Osteoblast (primary cell): ENCODE data around the gene F2RL2. TPM values are rescaled to one million over a fixed set of nuclear protein-coding genes. Genes with fewer than 3 reads are reported as not detected.
A peak's percentile ranks its signal among the peaks of the same experiment; 100 is the strongest.

Experiments used
- DNase-seq: peaks from one replicate; pipeline ENCODE4 v3.0.0; 2011; ENCODE audit warnings: low spot score, mixed read lengths; ENCODE audit not compliant: insufficient read length; ENCODE audit errors: missing footprints
- H2AFZ ChIP-seq: 2 replicates; pipeline ENCODE4 v1.6.0; 2011; ENCODE audit warnings: mild to moderate bottlenecking, low read length
- H3K27ac ChIP-seq: 2 replicates; pipeline ENCODE4 v1.5.1; 2011; ENCODE audit warnings: mild to moderate bottlenecking, low read depth, low read length, moderate library complexity
- H3K27me3 ChIP-seq: 2 replicates; pipeline ENCODE4 v1.6.0; 2012; ENCODE audit warnings: mild to moderate bottlenecking, control low read depth, inconsistent platforms, low read length, moderate library complexity; ENCODE audit not compliant: insufficient read depth
- H3K36me3 ChIP-seq: 2 replicates; pipeline ENCODE4 v1.5.1; 2011; ENCODE audit warnings: mild to moderate bottlenecking, low read length, control low read depth, moderate library complexity; ENCODE audit not compliant: insufficient read depth
- H3K4me1 ChIP-seq: 2 replicates; pipeline ENCODE4 v1.5.1; 2011; ENCODE audit warnings: mild to moderate bottlenecking, low read length, control low read depth, moderate library complexity; ENCODE audit not compliant: insufficient read depth
- H3K4me2 ChIP-seq: 2 replicates; pipeline ENCODE4 v1.6.0; 2011; ENCODE audit warnings: mild to moderate bottlenecking, low read length; ENCODE audit not compliant: insufficient read depth
- H3K4me3 ChIP-seq: fragments of 200-600 bp; sonication (generic); 3 replicates; pipeline ENCODE4 v1.5.1; 2012; ENCODE audit warnings: mild to moderate bottlenecking, low read length, inconsistent platforms; ENCODE audit not compliant: insufficient read depth
- H3K79me2 ChIP-seq: 2 replicates; pipeline ENCODE4 v1.6.0; 2012; ENCODE audit warnings: mild to moderate bottlenecking, low read length, control low read depth, inconsistent platforms; ENCODE audit not compliant: insufficient read depth
- H3K9me3 ChIP-seq: 2 replicates; pipeline ENCODE4 v1.5.1; 2011; ENCODE audit warnings: low read depth, low read length, control low read depth
- H4K20me1 ChIP-seq: 2 replicates; pipeline ENCODE4 v1.6.0; 2012; ENCODE audit warnings: mild to moderate bottlenecking, low read length, control low read depth; ENCODE audit not compliant: insufficient read depth
- total RNA-seq: library from RNA; depleted of rRNA; stranded (reverse); fragments of >200 nt; gene quantifications from 2 replicates; pipeline ENCODE4 v1.2.3, GENCODE V29; 2012
- TF ChIP-seq, protein P1 (sequence below): IDR thresholded peaks from 2 replicates; pipeline ENCODE4 v1.5.1; 2011; ENCODE audit warnings: mild to moderate bottlenecking, low read depth, low read length, moderate library complexity; ENCODE audit errors: extremely low read depth

The F2RL2 gene, protein sequence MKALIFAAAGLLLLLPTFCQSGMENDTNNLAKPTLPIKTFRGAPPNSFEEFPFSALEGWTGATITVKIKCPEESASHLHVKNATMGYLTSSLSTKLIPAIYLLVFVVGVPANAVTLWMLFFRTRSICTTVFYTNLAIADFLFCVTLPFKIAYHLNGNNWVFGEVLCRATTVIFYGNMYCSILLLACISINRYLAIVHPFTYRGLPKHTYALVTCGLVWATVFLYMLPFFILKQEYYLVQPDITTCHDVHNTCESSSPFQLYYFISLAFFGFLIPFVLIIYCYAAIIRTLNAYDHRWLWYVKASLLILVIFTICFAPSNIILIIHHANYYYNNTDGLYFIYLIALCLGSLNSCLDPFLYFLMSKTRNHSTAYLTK
- total RNA-seq: 1.1 and 1.5 TPM in 2 replicates

DNA sequence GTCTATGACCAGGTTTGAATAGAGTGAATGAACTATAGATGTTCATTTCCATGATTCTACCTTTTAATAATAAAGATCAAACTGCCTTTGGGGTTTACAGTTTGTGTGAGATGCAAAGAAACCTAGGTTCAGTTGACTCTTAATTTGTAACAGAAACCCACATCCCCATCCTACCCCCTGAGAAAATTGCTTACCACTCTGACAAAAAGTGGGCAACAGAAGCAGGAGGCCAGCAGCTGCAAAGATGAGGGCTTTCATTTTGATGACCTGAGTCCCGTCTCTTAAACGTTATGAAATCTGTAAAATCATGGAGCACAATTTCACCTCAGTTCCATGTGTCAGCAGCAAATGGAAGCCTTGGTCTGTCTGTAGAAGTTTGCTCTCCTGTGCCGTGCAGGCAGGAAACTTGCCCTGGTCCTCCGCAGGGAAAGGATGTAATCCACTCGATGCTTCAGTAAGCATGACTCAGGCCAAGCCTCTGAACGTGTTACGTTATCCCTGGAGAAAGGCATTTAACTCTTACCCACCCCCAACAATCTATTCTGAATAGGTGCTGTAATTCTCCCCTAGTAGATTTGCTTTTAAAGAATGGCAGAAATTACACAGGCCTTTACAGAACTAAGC lies at the start of gene F2RL2:
Gene F2RL2 (minus strand): TSS at position 431 of the 624 bp plus-strand sequence. CDS start 173 bp downstream, at position 258.
- Histone ChIP-seq H3K4me1 (peaks cover 19% of the 10 kb centered on the region), H4K20me1 (no peaks in the 10 kb centered on the region), H3K27ac (peak within 1 kb of the TSS; percentile 86), H2AFZ (peak within 1 kb of the TSS; percentile 89), H3K9me3 (no peaks in the 10 kb centered on the region), H3K79me2 (peaks cover 8% of the 10 kb centered on the region), H3K4me2 (peak within 1 kb of the TSS; percentile 91), H3K4me3 (peak within 1 kb of the TSS; percentile 64), H3K27me3 (no peaks in the 10 kb centered on the region), H3K36me3 (no peaks in the 10 kb centered on the region)
- no peak for DNase-seq
- TF ChIP-seq, protein P1, sequence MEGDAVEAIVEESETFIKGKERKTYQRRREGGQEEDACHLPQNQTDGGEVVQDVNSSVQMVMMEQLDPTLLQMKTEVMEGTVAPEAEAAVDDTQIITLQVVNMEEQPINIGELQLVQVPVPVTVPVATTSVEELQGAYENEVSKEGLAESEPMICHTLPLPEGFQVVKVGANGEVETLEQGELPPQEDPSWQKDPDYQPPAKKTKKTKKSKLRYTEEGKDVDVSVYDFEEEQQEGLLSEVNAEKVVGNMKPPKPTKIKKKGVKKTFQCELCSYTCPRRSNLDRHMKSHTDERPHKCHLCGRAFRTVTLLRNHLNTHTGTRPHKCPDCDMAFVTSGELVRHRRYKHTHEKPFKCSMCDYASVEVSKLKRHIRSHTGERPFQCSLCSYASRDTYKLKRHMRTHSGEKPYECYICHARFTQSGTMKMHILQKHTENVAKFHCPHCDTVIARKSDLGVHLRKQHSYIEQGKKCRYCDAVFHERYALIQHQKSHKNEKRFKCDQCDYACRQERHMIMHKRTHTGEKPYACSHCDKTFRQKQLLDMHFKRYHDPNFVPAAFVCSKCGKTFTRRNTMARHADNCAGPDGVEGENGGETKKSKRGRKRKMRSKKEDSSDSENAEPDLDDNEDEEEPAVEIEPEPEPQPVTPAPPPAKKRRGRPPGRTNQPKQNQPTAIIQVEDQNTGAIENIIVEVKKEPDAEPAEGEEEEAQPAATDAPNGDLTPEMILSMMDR: no peak

DNA sequence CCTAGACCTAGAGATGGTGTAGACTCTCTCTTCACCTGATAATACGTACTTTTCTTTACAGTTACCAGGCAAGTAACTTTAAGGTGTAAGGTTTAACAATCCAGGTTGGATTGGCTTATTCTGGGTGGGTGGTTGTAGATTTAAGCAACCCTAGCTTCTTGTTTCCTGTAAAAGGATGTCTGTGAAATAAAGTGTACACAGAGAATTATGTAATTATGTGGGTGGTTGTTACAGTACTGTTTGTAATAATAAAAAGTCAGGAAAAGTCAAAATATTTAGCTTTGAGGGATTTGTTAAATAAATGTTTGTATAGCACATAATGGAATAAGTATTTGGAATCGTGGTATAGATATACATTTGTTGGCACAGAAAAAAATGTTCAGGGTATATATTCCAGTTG lies 49.0 kb upstream of the F2RL2 start:
- no peak overlapping the region for H3K4me2 ChIP-seq
- no peaks in the 10 kb centered on the region for H3K36me3 ChIP-seq
- DNase-seq: no peak
- H3K9me3 ChIP-seq: no peaks in the 10 kb centered on the region
- H3K4me3 ChIP-seq: no peak overlapping the region
- no peaks in the 10 kb centered on the region for H4K20me1 ChIP-seq
- no peak overlapping the region for H3K27ac ChIP-seq
- H3K79me2 ChIP-seq: no peaks in the 10 kb centered on the region
- TF ChIP-seq, protein P1: no peak
- no peaks in the 10 kb centered on the region for H3K27me3 ChIP-seq
- no peak overlapping the region for H2AFZ ChIP-seq
- H3K4me1 ChIP-seq: no peaks in the 10 kb centered on the region

DNA sequence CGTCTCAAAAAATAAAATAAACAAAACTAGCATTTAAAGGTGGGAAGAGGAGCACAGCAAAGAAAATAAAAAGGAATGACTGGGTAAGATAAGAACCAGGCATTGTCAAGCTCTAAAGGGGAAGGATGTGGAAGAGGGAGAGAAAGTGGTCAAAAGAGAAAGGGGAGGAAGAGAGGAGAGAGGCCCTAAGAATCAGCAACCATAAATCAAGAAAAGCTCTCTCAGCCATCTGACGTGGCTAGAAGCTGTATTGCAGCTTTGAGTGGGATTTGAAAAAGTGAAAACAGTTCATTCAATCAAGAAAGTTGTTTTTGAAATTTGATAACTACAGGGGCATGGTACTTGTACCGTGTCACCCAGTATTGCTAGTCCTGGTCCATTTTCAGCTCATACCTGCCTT lies 47.3 kb upstream of the F2RL2 start:
- no peaks in the 10 kb centered on the region for H3K4me1 ChIP-seq
- TF ChIP-seq, protein P1: no peak
- no peaks in the 10 kb centered on the region for H3K9me3 ChIP-seq
- no peak overlapping the region for H3K4me2 ChIP-seq
- DNase-seq: no peak
- no peak overlapping the region for H3K4me3 ChIP-seq
- H3K27me3 ChIP-seq: no peaks in the 10 kb centered on the region
- no peaks in the 10 kb centered on the region for H3K36me3 ChIP-seq
- no peaks in the 10 kb centered on the region for H3K79me2 ChIP-seq
- no peak overlapping the region for H3K27ac ChIP-seq
- no peaks in the 10 kb centered on the region for H4K20me1 ChIP-seq
- no peak overlapping the region for H2AFZ ChIP-seq

- H3K27ac ChIP-seq: no peak overlapping the region
- no peaks in the 10 kb centered on the region for H4K20me1 ChIP-seq
- H3K4me3 ChIP-seq: no peak overlapping the region
- H3K36me3 ChIP-seq: no peaks in the 10 kb centered on the region
- H3K9me3 ChIP-seq: no peaks in the 10 kb centered on the region
- H3K27me3 ChIP-seq: no peaks in the 10 kb centered on the region
- H3K79me2 ChIP-seq: no peaks in the 10 kb centered on the region
- no peak overlapping the region for H2AFZ ChIP-seq
- TF ChIP-seq, protein P1: no peak
- H3K4me2 ChIP-seq: no peak overlapping the region
- no peak for DNase-seq
- no peaks in the 10 kb centered on the region for H3K4me1 ChIP-seq
Measured at GRCh38 chr5:76669245-76669644, 46.0 kb upstream of the F2RL2 start.
